Right atrium auricular region (tissue), 2 donors: ENCODE data around the gene TSPYL1. TPM values are rescaled to one million over a fixed set of nuclear protein-coding genes. Genes with fewer than 3 reads are reported as not detected.
A peak's percentile ranks its signal among the peaks of the same experiment; 100 is the strongest.

ENCODE experiments used
- DNase-seq: peaks from one replicate; pipeline ENCODE4 v3.0.0-alpha.2; 2019; ENCODE audit warnings: low spot score
- H3K27ac ChIP-seq, 2 donors: fragments of 200-600 bp; sonication (generic); 1 replicate in 1 of 2; 2 replicates in 1 of 2; pipeline ENCODE4 v1.5.1; 2016 to 2019
- H3K27me3 ChIP-seq, 2 donors: fragments of 200-600 bp; sonication (generic); one replicate each; pipeline versions ENCODE4 v1.5.1 to v1.6.0; 2017 to 2019
- H3K36me3 ChIP-seq: fragments of 200-600 bp; sonication (generic); one replicate; pipeline ENCODE4 v1.5.1; 2016
- H3K4me1 ChIP-seq, 2 donors: fragments of 200-600 bp; sonication (generic); one replicate each; pipeline versions ENCODE4 v1.5.1 to v1.6.0; 2017 to 2019
- H3K4me3 ChIP-seq, 2 donors: fragments of 200-600 bp; sonication (generic); 1 replicate in 1 of 2; 2 replicates in 1 of 2; pipeline ENCODE4 v1.5.1; 2017 to 2019; ENCODE audit warnings: mild to moderate bottlenecking in 1 of 2, moderate library complexity in 1 of 2
- H3K9me3 ChIP-seq, 2 donors: fragments of 200-600 bp; sonication (generic); one replicate each; pipeline ENCODE4 v1.5.1; 2019
- total RNA-seq, 2 donors: library from RNA; depleted of rRNA; stranded (reverse); fragments of >200 nt; gene quantifications; one replicate each; pipeline ENCODE4 v1.1.0, GENCODE V29; 2016
- TF ChIP-seq, protein P1 (sequence below), 2 donors: fragments of 200-600 bp; sonication (generic); IDR thresholded peaks; one replicate each; pipeline ENCODE4 v1.5.1; 2019; ENCODE audit warnings: antibody characterized with exemption in 2 of 2

The TSPYL1 gene
- total RNA-seq, 2 donors from 2014 or later: 79.3 to 87.5 TPM

DNA sequence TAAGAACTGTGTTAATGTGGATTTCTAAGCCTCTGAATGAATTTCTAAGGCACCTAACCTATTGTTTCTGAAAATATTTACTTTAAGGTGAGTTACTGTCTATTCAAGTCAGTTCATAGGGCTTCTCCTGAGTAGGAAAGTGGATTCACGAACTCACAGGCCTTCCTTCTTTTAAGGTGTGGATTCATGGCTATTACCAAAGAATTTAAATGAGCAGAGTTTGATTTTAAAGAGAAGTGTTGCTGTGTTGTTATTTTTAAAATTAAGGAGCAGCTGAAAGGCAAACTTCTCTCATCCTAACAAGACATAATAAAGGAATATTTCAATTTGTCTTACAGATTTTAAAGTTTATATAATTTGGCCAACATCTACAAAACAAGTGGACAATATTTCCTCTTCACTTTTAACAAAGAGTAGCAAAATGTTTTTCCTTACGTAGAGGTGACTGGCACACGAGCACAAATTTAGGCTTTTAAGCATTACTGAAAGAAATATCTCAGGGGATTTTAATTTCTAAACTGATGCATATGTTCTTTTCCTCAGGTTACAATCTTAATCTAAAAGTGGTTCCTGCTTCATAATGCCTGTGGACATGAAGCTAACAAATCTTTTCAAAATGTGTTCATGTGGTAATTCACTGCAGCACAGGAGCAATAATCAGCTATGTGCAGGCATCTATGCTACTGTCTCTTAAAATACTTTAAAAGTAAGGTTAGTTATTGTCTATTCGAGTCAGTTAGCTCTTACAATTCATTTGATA is 25.3 kb downstream of the TSPYL1 start:
- peak overlapping the region; percentile 93 for H3K27ac ChIP-seq
- DNase-seq: no peak
- TF ChIP-seq, protein P1, sequence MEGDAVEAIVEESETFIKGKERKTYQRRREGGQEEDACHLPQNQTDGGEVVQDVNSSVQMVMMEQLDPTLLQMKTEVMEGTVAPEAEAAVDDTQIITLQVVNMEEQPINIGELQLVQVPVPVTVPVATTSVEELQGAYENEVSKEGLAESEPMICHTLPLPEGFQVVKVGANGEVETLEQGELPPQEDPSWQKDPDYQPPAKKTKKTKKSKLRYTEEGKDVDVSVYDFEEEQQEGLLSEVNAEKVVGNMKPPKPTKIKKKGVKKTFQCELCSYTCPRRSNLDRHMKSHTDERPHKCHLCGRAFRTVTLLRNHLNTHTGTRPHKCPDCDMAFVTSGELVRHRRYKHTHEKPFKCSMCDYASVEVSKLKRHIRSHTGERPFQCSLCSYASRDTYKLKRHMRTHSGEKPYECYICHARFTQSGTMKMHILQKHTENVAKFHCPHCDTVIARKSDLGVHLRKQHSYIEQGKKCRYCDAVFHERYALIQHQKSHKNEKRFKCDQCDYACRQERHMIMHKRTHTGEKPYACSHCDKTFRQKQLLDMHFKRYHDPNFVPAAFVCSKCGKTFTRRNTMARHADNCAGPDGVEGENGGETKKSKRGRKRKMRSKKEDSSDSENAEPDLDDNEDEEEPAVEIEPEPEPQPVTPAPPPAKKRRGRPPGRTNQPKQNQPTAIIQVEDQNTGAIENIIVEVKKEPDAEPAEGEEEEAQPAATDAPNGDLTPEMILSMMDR (IDR thresholded peaks at IDR 0.05): no peak
- H3K9me3 ChIP-seq: no peaks in the 10 kb centered on the region
- peak overlapping the region; percentile 77 to 89 for H3K4me3 ChIP-seq
- H3K4me1 ChIP-seq: peaks cover 0 to 44% of the 10 kb centered on the region in 2 donors
- H3K27me3 ChIP-seq: no peaks in the 10 kb centered on the region
- H3K36me3 ChIP-seq: no peaks in the 10 kb centered on the region

DNA sequence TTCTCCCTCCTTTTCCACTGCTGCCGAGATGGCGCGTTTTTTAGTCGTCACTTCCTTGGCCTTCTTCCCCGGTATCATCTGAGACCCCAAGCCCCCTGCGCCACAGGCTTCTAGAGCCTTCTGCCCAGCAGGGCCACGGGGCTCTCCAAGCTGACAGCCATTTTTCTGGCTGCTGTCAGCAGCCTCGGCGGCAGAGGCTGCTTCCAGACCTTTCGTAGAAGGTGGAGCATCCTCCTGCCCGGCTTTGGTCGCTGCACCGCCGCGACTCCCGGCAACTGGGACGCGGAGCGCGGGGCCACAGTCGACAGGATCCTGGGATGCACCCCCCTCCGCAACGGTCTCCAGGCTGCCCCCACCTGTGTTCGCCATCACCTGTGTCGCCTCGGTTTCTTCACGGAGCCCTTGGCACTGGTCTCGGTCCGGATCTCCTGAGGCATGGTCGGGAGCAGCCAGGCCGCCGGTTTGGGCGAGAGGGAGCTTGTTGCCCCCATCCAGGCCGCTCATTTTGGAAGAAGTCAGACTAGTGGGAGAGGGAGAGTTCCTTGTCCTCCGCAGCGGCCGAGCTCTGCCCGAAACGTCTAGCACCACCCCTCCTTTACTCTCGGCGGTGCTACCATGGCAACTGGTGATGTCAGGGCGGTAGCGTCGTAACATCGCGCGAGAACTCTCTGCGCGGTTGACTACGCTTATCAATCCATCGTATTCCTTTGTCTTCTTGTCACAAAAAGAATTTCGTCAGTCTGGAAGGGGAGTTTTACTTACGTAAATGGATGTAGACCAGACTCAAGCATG is 26.0 kb downstream of the TSPYL1 start, which contains the start of gene TSPYL4:
Gene TSPYL4, minus strand, starts transcription at position 571 of the 792 bp plus-strand sequence. Its CDS starts 67 bp downstream, at position 504.
- peaks cover 0 to 45% of the 10 kb centered on the region in 2 donors for H3K4me1 ChIP-seq
- H3K27ac ChIP-seq: peak within 1 kb of the TSS; percentile 93
- TF ChIP-seq, protein P1 (IDR thresholded peaks at IDR 0.05): no peak
- no peaks in the 10 kb centered on the region for H3K36me3 ChIP-seq
- H3K9me3 ChIP-seq: no peaks in the 10 kb centered on the region
- peak; percentile 95 for DNase-seq
- no peaks in the 10 kb centered on the region for H3K27me3 ChIP-seq
- peak within 1 kb of the TSS; percentile 77 to 89 for H3K4me3 ChIP-seq

DNA sequence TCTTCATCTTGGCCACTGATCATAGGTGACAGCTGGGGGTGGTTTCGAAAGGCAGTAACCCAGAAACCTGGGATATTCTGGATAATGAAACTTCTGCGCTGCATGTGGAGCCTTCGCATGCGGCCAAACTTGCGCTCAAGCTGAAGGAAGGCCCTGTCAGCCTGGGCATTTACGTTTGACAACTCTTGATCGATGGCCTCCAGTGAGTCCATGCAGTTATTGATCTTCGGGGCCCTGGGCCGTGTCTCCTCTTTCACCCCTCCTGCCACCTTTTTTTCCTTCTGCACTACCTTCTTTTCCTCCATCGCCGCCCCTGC is 26.6 kb downstream of the TSPYL1 start:
- Histone ChIP-seq H3K27me3 (no peaks in the 10 kb centered on the region), H3K9me3 (no peaks in the 10 kb centered on the region), H3K27ac (peak overlapping the region; percentile 93), H3K4me1 (peaks cover 0 to 50% of the 10 kb centered on the region in 2 donors), H3K4me3 (peak overlapping the region; percentile 77 to 89), H3K36me3 (no peaks in the 10 kb centered on the region)
- TF ChIP-seq, protein P1 (IDR thresholded peaks at IDR 0.05): no peak
- no peak for DNase-seq

DNA sequence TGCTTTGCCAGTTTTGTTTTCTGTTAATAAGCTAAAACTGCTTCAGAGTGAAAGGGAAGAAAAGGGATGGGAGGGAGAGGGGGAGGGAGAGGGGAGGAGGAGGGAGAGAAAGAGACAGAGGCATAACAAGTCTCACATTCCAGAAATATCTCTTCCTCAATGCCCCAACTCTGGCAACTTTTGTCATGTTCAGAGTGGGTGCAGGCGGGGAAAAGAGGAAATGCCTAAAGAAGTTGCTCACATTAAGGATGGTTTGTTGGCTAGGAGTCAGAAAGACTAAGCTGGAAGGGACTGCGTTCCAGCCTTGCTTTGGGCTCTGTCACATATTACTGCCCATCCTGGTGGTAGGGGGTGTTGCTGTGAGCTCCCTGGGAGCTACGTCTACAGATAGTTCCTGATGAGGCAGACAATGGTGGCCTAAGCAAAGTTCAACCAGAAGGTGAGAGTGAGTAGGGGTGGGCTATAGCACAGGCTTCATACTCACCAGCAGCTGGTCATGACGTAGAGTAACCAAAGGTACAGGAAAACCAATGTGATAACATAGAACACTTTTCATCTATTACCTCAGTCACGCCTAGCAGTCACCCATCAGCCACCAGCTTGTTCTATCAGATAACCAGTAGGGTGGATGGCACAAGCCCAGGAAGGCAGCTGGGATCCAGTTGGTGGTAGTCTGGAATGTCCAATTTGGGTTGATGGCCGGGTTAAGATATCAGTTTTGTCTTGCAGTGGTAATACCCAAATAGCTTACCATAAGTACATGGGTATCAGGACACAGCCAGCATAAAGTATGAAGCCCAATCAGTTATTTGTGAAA is 28.0 kb downstream of the TSPYL1 start:
- Histone ChIP-seq H3K9me3 (no peaks in the 10 kb centered on the region), H3K4me3 (peak overlapping the region; percentile 27 to 89), H3K4me1 (peaks cover 0 to 60% of the 10 kb centered on the region in 2 donors), H3K27me3 (no peaks in the 10 kb centered on the region), H3K36me3 (no peaks in the 10 kb centered on the region), H3K27ac (peak overlapping the region; percentile 61 to 72)
- TF ChIP-seq, protein P1 (IDR thresholded peaks at IDR 0.05): no peak
- DNase-seq: no peak

- DNase-seq: no peak
- Histone ChIP-seq H3K36me3 (peaks cover 6% of the 10 kb centered on the region), H3K27ac (peak overlapping the region in 1 of 2 donors; percentile 72), H3K9me3 (no peaks in the 10 kb centered on the region), H3K4me3 (no peak overlapping the region), H3K4me1 (peaks cover 0 to 58% of the 10 kb centered on the region in 2 donors), H3K27me3 (no peaks in the 10 kb centered on the region)
- TF ChIP-seq, protein P1 (IDR thresholded peaks at IDR 0.05): no peak
Observed at GRCh38 chr6:116248577-116248976, 31.2 kb downstream of the TSPYL1 start.
